ENCODE data around the gene ZIC2. TPM values are rescaled to one million over a fixed set of nuclear protein-coding genes. Genes with fewer than 3 reads are reported as not detected.

Gene ZIC2
- total RNA-seq, 1 experiment from 2014 or later: 426 TPM

DNA sequence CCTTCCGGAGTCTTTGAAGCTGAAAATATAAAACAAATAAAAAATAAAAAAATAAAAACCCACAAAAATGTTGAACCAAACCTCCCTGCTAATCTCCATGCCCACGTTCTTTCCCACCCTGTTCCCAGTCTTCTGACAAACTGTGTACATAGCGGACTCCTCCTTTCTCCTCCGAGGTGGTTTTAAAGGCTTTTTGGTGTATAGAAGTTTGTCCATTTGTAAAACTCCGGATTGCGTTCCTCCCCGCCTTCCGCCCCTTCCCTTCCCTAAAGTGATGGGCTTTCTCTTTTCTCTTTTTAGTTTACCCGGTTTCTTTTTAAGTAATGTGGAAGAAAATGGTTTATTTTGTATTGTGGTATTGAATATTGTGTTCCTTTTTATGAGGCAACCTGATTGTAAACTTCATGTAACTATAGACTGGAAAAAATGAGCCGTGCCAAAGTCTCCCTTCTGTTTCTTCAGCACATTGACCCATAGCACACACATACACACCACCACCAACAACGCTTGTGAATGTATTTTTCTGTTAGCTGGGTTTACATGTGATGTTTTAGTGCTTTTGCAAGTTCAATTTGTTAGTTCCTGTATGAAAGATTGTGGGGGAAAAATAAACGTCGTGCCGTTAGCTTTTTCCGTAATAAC, 4.4 kb downstream of the ZIC2 start:
- Histone ChIP-seq H2BK15ac (ENCODE audit: low read depth, low read length) (no peak overlapping the region), H3K23me2 (ENCODE audit: insufficient read length, low read depth, low read length, poor library complexity, severe bottlenecking) (peaks cover 50% of the 10 kb centered on the region), H4K8ac (replicated peaks; ENCODE audit: insufficient read length, low read depth, low read length) (no peak overlapping the region), H2BK20ac (ENCODE audit: low read depth, low read length, poor library complexity, severe bottlenecking) (no peak overlapping the region), H3K4me1 (ENCODE audit: insufficient read depth, low read length) (no peaks in the 10 kb centered on the region; the same call in none of the 2 replicates), H2AFZ (ENCODE audit: low read length) (no peak overlapping the region), H3K79me2 (ENCODE audit: insufficient read depth, low read length) (peaks cover 25% of the 10 kb centered on the region), H3T11ph (ENCODE audit: low read length) (no peak overlapping the region), H2BK12ac (ENCODE audit: insufficient read length, low read depth, low read length) (no peak overlapping the region), H3K14ac (ENCODE audit: insufficient read depth, low read length) (no peak overlapping the region), H2BK5ac (ENCODE audit: insufficient read length, low read length) (no peak overlapping the region), H3K27ac (ENCODE audit: insufficient read length, low read depth, low read length) (no peak overlapping the region), H2AK5ac (ENCODE audit: insufficient read length, low read length) (no peak overlapping the region), H3K9ac (ENCODE audit: extremely low read depth, insufficient read length, low read length) (no peak overlapping the region), H4K20me1 (ENCODE audit: control insufficient read depth, insufficient read depth, insufficient read length) (no peaks in the 10 kb centered on the region), H3K56ac (ENCODE audit: insufficient read length, low read depth, low read length) (no peak overlapping the region), H3K27me3 (ENCODE audit: insufficient read depth, low read length) (peaks cover 24% of the 10 kb centered on the region; the same call in 1 of the 2 replicates), H4K91ac (ENCODE audit: insufficient read length, low read depth, low read length) (no peak overlapping the region), H3K4me2 (ENCODE audit: insufficient read depth, insufficient read length, low read length) (peak overlapping the region; percentile 25), H3K18ac (ENCODE audit: insufficient read length, low read depth, low read length) (no peak overlapping the region), H3K9me3 (ENCODE audit: control insufficient read depth, low read depth, low read length) (no peaks in the 10 kb centered on the region), H2BK120ac (ENCODE audit: low read depth, low read length, poor library complexity, severe bottlenecking) (no peak overlapping the region), H3K4ac (ENCODE audit: low read depth, low read length) (no peak overlapping the region), H4K5ac (ENCODE audit: insufficient read length, low read depth, low read length) (no peak overlapping the region), H3K23ac (ENCODE audit: insufficient read length, low read depth, low read length) (no peak overlapping the region), H3K79me1 (ENCODE audit: insufficient read depth, low read depth, low read length, poor library complexity, severe bottlenecking) (peaks cover 3% of the 10 kb centered on the region)
- no CpG with 5 or more reads among the region's 15 CpGs for WGBS (ENCODE audit: extremely low coverage, insufficient read length, low lambda C conversion rate)
- peak overlapping the region in 2 of 3 experiments; percentile 16 to 76; a peak in 4 of 7 replicates for H3K27ac Mint-ChIP-seq
- no peak for DNase-seq
- TF ChIP-seq, protein P1, sequence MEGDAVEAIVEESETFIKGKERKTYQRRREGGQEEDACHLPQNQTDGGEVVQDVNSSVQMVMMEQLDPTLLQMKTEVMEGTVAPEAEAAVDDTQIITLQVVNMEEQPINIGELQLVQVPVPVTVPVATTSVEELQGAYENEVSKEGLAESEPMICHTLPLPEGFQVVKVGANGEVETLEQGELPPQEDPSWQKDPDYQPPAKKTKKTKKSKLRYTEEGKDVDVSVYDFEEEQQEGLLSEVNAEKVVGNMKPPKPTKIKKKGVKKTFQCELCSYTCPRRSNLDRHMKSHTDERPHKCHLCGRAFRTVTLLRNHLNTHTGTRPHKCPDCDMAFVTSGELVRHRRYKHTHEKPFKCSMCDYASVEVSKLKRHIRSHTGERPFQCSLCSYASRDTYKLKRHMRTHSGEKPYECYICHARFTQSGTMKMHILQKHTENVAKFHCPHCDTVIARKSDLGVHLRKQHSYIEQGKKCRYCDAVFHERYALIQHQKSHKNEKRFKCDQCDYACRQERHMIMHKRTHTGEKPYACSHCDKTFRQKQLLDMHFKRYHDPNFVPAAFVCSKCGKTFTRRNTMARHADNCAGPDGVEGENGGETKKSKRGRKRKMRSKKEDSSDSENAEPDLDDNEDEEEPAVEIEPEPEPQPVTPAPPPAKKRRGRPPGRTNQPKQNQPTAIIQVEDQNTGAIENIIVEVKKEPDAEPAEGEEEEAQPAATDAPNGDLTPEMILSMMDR (conservative IDR thresholded peaks at IDR 0.05): no peak
- peaks cover 25 to 26% of the 10 kb centered on the region in 2 experiments for H3K9me3 Mint-ChIP-seq
- peaks cover 38 to 48% (median 47%) of the 10 kb centered on the region in 3 experiments for H3K36me3 Mint-ChIP-seq (ENCODE audit: insufficient read depth in 1 of 3, low read depth in 3 of 3)
- peaks cover 61% of the 10 kb centered on the region for H3K27me3 Mint-ChIP-seq (ENCODE audit: low read depth)
- H3K4me1 Mint-ChIP-seq: peaks cover 45 to 55% of the 10 kb centered on the region in 2 experiments
- H3K4me3 Mint-ChIP-seq: peak overlapping the region; percentile 89 to 94

All from H9 (cell line).